DOHH2 (cell line): ENCODE measurements around the gene MICAL2.

Experiments
- EZH2phosphoT487 ChIP-seq: fragments of 200-600 bp; sonication (generic); IDR thresholded peaks from 2 replicates; pipeline ENCODE4 v1.6.1; 2017; ENCODE audit warnings: borderline replicate concordance, mild to moderate bottlenecking, antibody characterized with exemption, low read length, moderate library complexity, mixed read lengths
- TF ChIP-seq, protein P1 (sequence below): fragments of 200-600 bp; sonication (generic); IDR thresholded peaks from one replicate; pipeline ENCODE4 v1.5.1; 2014; ENCODE audit warnings: antibody characterized with exemption, mild to moderate bottlenecking, low read depth, low read length; ENCODE audit not compliant: poor library complexity, severe bottlenecking

DNA sequence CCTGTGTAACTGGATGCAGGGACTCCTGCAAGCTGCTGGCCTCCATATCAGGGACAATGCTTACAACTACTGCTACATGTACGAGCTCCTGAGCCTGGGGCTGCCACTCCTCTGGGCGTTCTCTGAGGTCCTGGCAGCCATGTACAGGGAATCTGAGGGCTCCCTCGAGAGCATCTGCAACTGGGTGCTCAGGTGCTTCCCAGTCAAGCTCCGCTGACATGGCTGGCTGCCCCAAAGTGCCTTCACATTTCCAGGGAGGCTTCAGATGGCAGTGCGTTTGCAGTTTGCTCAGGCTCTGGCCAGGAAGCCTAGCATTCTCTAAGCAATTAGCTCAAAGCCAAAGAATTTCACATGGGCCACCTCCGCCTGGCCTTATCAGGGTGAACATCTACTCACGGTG is 149.6 kb downstream of the MICAL2 start:
- TF ChIP-seq, protein P1, sequence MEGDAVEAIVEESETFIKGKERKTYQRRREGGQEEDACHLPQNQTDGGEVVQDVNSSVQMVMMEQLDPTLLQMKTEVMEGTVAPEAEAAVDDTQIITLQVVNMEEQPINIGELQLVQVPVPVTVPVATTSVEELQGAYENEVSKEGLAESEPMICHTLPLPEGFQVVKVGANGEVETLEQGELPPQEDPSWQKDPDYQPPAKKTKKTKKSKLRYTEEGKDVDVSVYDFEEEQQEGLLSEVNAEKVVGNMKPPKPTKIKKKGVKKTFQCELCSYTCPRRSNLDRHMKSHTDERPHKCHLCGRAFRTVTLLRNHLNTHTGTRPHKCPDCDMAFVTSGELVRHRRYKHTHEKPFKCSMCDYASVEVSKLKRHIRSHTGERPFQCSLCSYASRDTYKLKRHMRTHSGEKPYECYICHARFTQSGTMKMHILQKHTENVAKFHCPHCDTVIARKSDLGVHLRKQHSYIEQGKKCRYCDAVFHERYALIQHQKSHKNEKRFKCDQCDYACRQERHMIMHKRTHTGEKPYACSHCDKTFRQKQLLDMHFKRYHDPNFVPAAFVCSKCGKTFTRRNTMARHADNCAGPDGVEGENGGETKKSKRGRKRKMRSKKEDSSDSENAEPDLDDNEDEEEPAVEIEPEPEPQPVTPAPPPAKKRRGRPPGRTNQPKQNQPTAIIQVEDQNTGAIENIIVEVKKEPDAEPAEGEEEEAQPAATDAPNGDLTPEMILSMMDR, result no peak
- no peak for TF ChIP-seq EZH2phosphoT487
